Ovary (tissue), 3 donors: ENCODE measurements around the gene COL8A2.

Experiments
- CTCF ChIP-seq, 3 donors: fragments of 450-650 bp in 2 of 3; fragments of 200-600 bp in 1 of 3; IDR thresholded peaks; one replicate each; pipeline versions ENCODE4 v1.5.1 to v1.8.0; 2016 to 2022; ENCODE audit warnings: antibody characterized with exemption in 3 of 3, mild to moderate bottlenecking in 1 of 3
- EP300 ChIP-seq: sonication (generic); formaldehyde crosslinking; IDR thresholded peaks from one replicate; pipeline ENCODE4 v1.6.1; 2017; ENCODE audit warnings: antibody characterized with exemption
- POLR2A ChIP-seq: fragments of 450-650 bp; IDR thresholded peaks from one replicate; pipeline ENCODE4 v1.6.1; 2017; ENCODE audit warnings: antibody characterized with exemption, mild to moderate bottlenecking, moderate library complexity
- donor health status: DM: no; HTN: no; CAD: no.

- TF ChIP-seq CTCF (IDR thresholded peaks at IDR 0.05) (no peak), EP300 (no peak), POLR2A (no peak)
Observed at GRCh38 chr1:36107394-36107793, 17.6 kb downstream of the COL8A2 start.
